Measurements from ENCODE around the gene ADCY7. TPM values are rescaled to one million over a fixed set of nuclear protein-coding genes. Genes with fewer than 3 reads are reported as not detected.

ADCY7 gene
- total RNA-seq, 1 experiment from 2014 or later, result 4.0 TPM

DNA sequence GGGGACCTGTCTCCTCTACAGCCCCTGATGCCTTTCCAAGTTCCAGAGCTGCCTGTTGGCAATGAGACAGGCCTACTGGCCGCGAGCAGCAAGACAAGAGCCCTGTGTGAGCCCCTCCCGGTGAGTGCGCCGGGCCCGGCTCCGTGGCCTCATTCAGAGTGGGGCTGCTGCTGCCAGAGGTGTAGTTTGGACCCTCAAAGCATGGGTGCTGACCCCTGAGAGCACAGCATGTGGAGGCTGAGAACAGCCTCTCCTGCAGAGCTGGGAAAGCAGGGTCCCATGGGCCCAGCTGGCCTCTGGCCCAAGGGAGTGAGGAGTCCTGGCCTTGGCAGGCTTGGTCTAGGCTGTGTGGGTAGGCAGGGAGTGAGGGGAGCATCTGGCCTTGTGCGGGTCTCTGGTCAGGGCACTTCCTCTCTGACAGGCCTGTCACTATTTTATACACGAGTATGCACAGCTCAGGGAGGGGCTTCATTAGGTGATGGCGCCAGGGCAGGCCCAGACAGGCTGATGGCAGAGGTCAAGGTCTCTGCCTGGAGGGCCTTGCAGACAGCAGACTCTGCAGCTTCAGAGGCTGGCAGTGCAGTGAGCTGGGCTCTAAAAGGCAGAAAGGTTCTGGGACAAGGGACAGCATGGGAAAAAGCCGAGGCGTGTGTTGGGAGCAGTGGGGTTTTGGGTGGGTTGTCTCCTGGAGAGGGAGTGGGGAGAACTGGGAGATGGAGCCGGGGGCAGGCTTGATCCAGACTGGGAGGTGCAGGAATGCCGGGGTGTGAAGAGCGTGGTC lies 43.4 kb downstream of the ADCY7 start:
- H3K9me3 ChIP-seq (ENCODE audit: control insufficient read depth, low read depth, low read length), result no peaks in the 10 kb centered on the region
- 0 out of 4 replicates have a peak, but pooled peaks cover 0 to 3% of the 10 kb centered on the region in 2 experiments for H3K4me1 Mint-ChIP-seq

More for the DNA sequence above, 43.4 kb downstream of the ADCY7 start:
- no peak overlapping the region for H2AK5ac ChIP-seq (ENCODE audit: insufficient read length, low read length)
- H3T11ph ChIP-seq (ENCODE audit: low read length), result no peak overlapping the region
- H3K23ac ChIP-seq (ENCODE audit: insufficient read length, low read depth, low read length), result no peak overlapping the region
- H3K27me3 ChIP-seq (ENCODE audit: insufficient read depth, low read length), result no peaks in the 10 kb centered on the region
- no peak overlapping the region; the same call in 1 of the 2 replicates for H3K14ac ChIP-seq (ENCODE audit: insufficient read depth, low read length)
- H3K4me2 ChIP-seq (ENCODE audit: insufficient read depth, insufficient read length, low read length), result no peak overlapping the region
- no peak overlapping the region for H3K9ac ChIP-seq (ENCODE audit: extremely low read depth, insufficient read length, low read length)
- Mint-ChIP-seq H3K27me3 (ENCODE audit: low read depth) (no peaks in the 10 kb centered on the region), H3K9me3 (no peaks in the 10 kb centered on the region), H3K36me3 (ENCODE audit: insufficient read depth in 1 of 3, low read depth in 3 of 3) (peaks cover 0 to 18% (median 5%) of the 10 kb centered on the region in 3 experiments; a peak in 4 of 7 replicates), H3K27ac (peak overlapping the region in 1 of 3 experiments; percentile 82; a peak in 1 of 7 replicates), H3K4me3 (peak overlapping the region in 1 of 2 experiments; percentile 56; a peak in 1 of 5 replicates)
- no peak overlapping the region for H2BK20ac ChIP-seq (ENCODE audit: low read depth, low read length, poor library complexity, severe bottlenecking)
- no peak overlapping the region for H3K27ac ChIP-seq (ENCODE audit: insufficient read length, low read depth, low read length)
- no peak overlapping the region for H2AFZ ChIP-seq (ENCODE audit: low read length)
- no peak overlapping the region for H4K5ac ChIP-seq (ENCODE audit: insufficient read length, low read depth, low read length)
- DNase-seq, result no peak
- no peak overlapping the region for H4K8ac ChIP-seq (replicated peaks; ENCODE audit: insufficient read length, low read depth, low read length)
- TF ChIP-seq CTCF (conservative IDR thresholded peaks at IDR 0.05), result no peak
- no peaks in the 10 kb centered on the region for H3K23me2 ChIP-seq (ENCODE audit: insufficient read length, low read depth, low read length, poor library complexity, severe bottlenecking)
- WGBS (ENCODE audit: extremely low coverage, insufficient read length, low lambda C conversion rate), result no CpG with 5 or more reads among the region's 15 CpGs
- H3K4me1 ChIP-seq (ENCODE audit: insufficient read depth, low read length), result no peaks in the 10 kb centered on the region
- H2BK5ac ChIP-seq (ENCODE audit: insufficient read length, low read length), result no peak overlapping the region
- H2BK15ac ChIP-seq (ENCODE audit: low read depth, low read length), result no peak overlapping the region
- no peaks in the 10 kb centered on the region for H3K79me2 ChIP-seq (ENCODE audit: insufficient read depth, low read length)
- no peak overlapping the region for H3K4ac ChIP-seq (ENCODE audit: low read depth, low read length)
- no peak overlapping the region for H3K18ac ChIP-seq (ENCODE audit: insufficient read length, low read depth, low read length)
- no peaks in the 10 kb centered on the region for H4K20me1 ChIP-seq (ENCODE audit: control insufficient read depth, insufficient read depth, insufficient read length)
- no peaks in the 10 kb centered on the region for H3K79me1 ChIP-seq (ENCODE audit: insufficient read depth, low read depth, low read length, poor library complexity, severe bottlenecking)
- no peak overlapping the region for H2BK12ac ChIP-seq (ENCODE audit: insufficient read length, low read depth, low read length)
- H2BK120ac ChIP-seq (ENCODE audit: low read depth, low read length, poor library complexity, severe bottlenecking), result no peak overlapping the region
- no peak overlapping the region for H4K91ac ChIP-seq (ENCODE audit: insufficient read length, low read depth, low read length)
- no peak overlapping the region for H3K56ac ChIP-seq (ENCODE audit: insufficient read length, low read depth, low read length)

All from H9 (cell line).